Tibial nerve (tissue), 4 donors: Measurements from ENCODE around the gene MOGAT3.

ENCODE experiments used
- EP300 ChIP-seq, 2 donors: sonication (generic); formaldehyde crosslinking; IDR thresholded peaks; one replicate each; pipeline ENCODE4 v1.6.1; 2017; ENCODE audit warnings: antibody characterized with exemption in 2 of 2, mild to moderate bottlenecking in 1 of 2
- POLR2A ChIP-seq, 2 donors: fragments of 450-650 bp; IDR thresholded peaks; one replicate each; pipeline ENCODE4 v1.6.1; 2017; ENCODE audit warnings: antibody characterized with exemption in 2 of 2, mild to moderate bottlenecking in 2 of 2, moderate library complexity in 2 of 2
- TF ChIP-seq, protein P1 (sequence below), 5 experiments: fragments of 200-600 bp in 3 of 5; fragments of 450-650 bp in 2 of 5; sonication (generic) in 3 of 5; IDR thresholded peaks; one replicate each; pipeline ENCODE4 v1.5.1; 2016 to 2019; ENCODE audit warnings: antibody characterized with exemption in 5 of 5, mild to moderate bottlenecking in 3 of 5, moderate library complexity in 2 of 5

DNA sequence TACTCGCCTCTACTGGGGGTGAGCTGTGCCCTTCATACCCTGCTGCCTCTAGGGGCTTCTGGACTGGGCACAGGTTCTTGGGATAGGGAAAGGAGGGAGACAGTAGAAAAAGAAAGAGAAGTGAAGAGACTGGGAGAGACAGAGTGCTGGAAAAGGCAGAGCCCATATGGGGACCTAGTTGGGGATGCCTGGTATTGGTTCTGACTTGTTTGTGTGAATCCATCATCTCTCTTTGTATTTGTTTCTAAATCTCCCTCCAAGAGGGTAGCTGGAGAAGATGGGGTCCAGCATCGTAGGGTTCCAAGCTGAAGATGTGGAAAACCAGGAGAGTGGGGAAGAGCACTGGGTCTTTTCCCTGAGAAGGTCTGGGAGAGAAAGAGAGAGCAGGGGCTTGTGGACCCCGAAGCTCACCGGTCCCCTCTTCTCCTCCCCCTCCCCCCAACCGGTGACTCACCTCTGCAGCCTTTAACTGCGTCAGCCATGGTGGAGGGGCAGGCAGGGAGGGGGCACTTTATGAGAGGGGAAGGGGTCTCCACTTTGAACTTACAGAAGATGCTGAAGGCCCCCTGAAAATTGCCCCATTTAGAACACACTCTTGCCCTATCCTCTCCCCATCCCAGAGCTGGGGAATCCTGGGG lies 32.3 kb downstream of the MOGAT3 start:
- TF ChIP-seq, protein P1, sequence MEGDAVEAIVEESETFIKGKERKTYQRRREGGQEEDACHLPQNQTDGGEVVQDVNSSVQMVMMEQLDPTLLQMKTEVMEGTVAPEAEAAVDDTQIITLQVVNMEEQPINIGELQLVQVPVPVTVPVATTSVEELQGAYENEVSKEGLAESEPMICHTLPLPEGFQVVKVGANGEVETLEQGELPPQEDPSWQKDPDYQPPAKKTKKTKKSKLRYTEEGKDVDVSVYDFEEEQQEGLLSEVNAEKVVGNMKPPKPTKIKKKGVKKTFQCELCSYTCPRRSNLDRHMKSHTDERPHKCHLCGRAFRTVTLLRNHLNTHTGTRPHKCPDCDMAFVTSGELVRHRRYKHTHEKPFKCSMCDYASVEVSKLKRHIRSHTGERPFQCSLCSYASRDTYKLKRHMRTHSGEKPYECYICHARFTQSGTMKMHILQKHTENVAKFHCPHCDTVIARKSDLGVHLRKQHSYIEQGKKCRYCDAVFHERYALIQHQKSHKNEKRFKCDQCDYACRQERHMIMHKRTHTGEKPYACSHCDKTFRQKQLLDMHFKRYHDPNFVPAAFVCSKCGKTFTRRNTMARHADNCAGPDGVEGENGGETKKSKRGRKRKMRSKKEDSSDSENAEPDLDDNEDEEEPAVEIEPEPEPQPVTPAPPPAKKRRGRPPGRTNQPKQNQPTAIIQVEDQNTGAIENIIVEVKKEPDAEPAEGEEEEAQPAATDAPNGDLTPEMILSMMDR (IDR thresholded peaks at IDR 0.05), result no peak
- TF ChIP-seq POLR2A (IDR thresholded peaks at IDR 0.05), result no peak
- TF ChIP-seq EP300 (IDR thresholded peaks at IDR 0.05), result no peak
